Astrocyte (in vitro differentiated cells and primary cell): Measurements from ENCODE around the gene KIF2A. TPM values are rescaled to one million over a fixed set of nuclear protein-coding genes. Genes with fewer than 3 reads are reported as not detected.
A peak's percentile ranks its signal among the peaks of the same experiment; 100 is the strongest.

ENCODE experiments used
- DNase-seq: peaks from one replicate; pipeline ENCODE4 v3.0.0-alpha.2; 2010; ENCODE audit warnings: low read depth
- FAIRE-seq: peaks from 2 replicates; lab custom pipeline; 2011; peaks lifted over from hg19 to GRCh38; lab: Jason Lieb, UNC
- H2AFZ ChIP-seq: 2 replicates; pipeline ENCODE4 v1.6.0; 2012; ENCODE audit warnings: low read depth, low read length, inconsistent platforms
- H3K27ac ChIP-seq: 2 replicates; pipeline ENCODE4 v1.5.1; 2011; ENCODE audit warnings: low read depth, low read length, inconsistent platforms
- H3K27me3 ChIP-seq: 2 replicates; pipeline ENCODE4 v1.6.0; 2011; ENCODE audit warnings: low read length, inconsistent platforms; ENCODE audit not compliant: insufficient read depth
- H3K36me3 ChIP-seq: 2 replicates; pipeline ENCODE4 v1.5.1; 2011; ENCODE audit warnings: low read length, inconsistent platforms; ENCODE audit not compliant: insufficient read depth
- H3K4me1 ChIP-seq: 2 replicates; pipeline ENCODE4 v1.5.1; 2011; ENCODE audit warnings: low read length, inconsistent platforms; ENCODE audit not compliant: insufficient read depth
- H3K4me2 ChIP-seq: 2 replicates; pipeline ENCODE4 v1.6.0; 2012; ENCODE audit warnings: low read length, inconsistent platforms
- H3K4me3 ChIP-seq: 2 replicates; pipeline ENCODE4 v1.5.1; 2011; ENCODE audit warnings: low read depth, mild to moderate bottlenecking, low read length, inconsistent platforms; ENCODE audit not compliant: insufficient read depth
- H3K79me2 ChIP-seq: 2 replicates; pipeline ENCODE4 v1.6.0; 2012; ENCODE audit warnings: mild to moderate bottlenecking, low read length, inconsistent platforms; ENCODE audit not compliant: insufficient read depth
- H3K9ac ChIP-seq: 2 replicates; pipeline ENCODE4 v1.6.0; 2012; ENCODE audit warnings: mild to moderate bottlenecking, low read length, inconsistent platforms
- H3K9me3 ChIP-seq: 2 replicates; pipeline ENCODE4 v1.5.1; 2012; ENCODE audit warnings: low read depth, mild to moderate bottlenecking, low read length, inconsistent platforms; ENCODE audit not compliant: insufficient read depth
- H4K20me1 ChIP-seq: 2 replicates; pipeline ENCODE4 v1.6.0; 2012; ENCODE audit warnings: low read length, inconsistent platforms; ENCODE audit not compliant: insufficient read depth
- H3K27ac Mint-ChIP-seq: one replicate; pipeline ENCODE4 v1.8.0; 2021; ENCODE audit warnings: mild to moderate bottlenecking, mixed read lengths; ENCODE audit not compliant: unreplicated experiment
- H3K27me3 Mint-ChIP-seq: one replicate; pipeline ENCODE4 v1.8.0; 2021; ENCODE audit warnings: low read depth, mixed read lengths; ENCODE audit not compliant: unreplicated experiment
- H3K36me3 Mint-ChIP-seq: one replicate; pipeline ENCODE4 v1.8.0; 2021; ENCODE audit warnings: low read depth, mixed read lengths; ENCODE audit not compliant: unreplicated experiment
- H3K4me1 Mint-ChIP-seq: one replicate; pipeline ENCODE4 v1.8.0; 2021; ENCODE audit warnings: low read depth, mixed read lengths; ENCODE audit not compliant: unreplicated experiment
- H3K4me3 Mint-ChIP-seq: one replicate; pipeline ENCODE4 v1.8.0; 2021; ENCODE audit warnings: mild to moderate bottlenecking, moderate library complexity, mixed read lengths; ENCODE audit not compliant: unreplicated experiment
- H3K9me3 Mint-ChIP-seq: one replicate; pipeline ENCODE4 v1.8.0; 2021; ENCODE audit warnings: mild to moderate bottlenecking, mixed read lengths; ENCODE audit not compliant: unreplicated experiment
- EZH2 ChIP-seq: IDR thresholded peaks from 2 replicates; pipeline ENCODE4 v1.6.1; 2012; ENCODE audit warnings: mild to moderate bottlenecking, low read length, inconsistent platforms; ENCODE audit not compliant: insufficient read depth
- total RNA-seq: library from RNA; stranded (reverse); gene quantifications from 2 replicates; pipeline ENCODE4 v1.2.1, GENCODE V29; 2021
- TF ChIP-seq, protein P1 (sequence below): IDR thresholded peaks from 2 replicates; pipeline ENCODE4 v1.5.1; 2011; ENCODE audit warnings: low read depth, mild to moderate bottlenecking, inconsistent platforms, low read length, moderate library complexity; ENCODE audit not compliant: insufficient read depth

KIF2A gene
- total RNA-seq, 1 donor from 2014 or later = 79.1 TPM

DNA sequence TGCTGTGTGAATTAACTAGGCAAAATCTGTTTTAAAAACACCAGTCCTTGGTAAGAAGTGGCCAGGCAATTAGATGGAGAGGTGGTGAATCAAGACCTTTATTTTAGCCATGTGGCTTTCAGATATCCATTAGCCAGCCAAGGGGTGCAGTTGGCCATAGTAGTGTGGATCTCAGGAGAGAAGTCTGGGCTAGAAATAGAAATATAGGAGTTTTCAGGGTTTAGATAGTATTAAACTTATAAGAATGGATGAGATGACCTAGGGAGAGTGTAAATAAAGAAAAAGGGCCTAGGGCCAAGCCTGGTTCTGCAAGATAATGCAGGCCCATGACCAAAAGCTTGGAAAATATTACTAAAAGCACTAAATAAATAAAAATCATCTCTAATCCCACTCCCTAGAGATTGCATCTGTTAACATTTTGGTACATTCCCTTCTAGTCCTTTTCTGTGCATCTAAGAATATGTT lies 40.3 kb upstream of the KIF2A start:
- Histone ChIP-seq H3K27me3 (no peaks in the 10 kb centered on the region), H3K4me2 (no peak overlapping the region), H3K4me1 (no peaks in the 10 kb centered on the region), H3K36me3 (no peaks in the 10 kb centered on the region), H3K9me3 (no peaks in the 10 kb centered on the region), H3K9ac (no peak overlapping the region), H2AFZ (no peak overlapping the region), H4K20me1 (no peaks in the 10 kb centered on the region), H3K4me3 (no peak overlapping the region), H3K79me2 (no peaks in the 10 kb centered on the region), H3K27ac (no peak overlapping the region)
- Mint-ChIP-seq H3K4me1 (peaks cover 5% of the 10 kb centered on the region), H3K27ac (no peak overlapping the region), H3K4me3 (no peak overlapping the region), H3K27me3 (no peaks in the 10 kb centered on the region), H3K36me3 (no peaks in the 10 kb centered on the region), H3K9me3 (no peaks in the 10 kb centered on the region)
- DNase-seq = no peak
- FAIRE-seq = no peak
- TF ChIP-seq, protein P1, sequence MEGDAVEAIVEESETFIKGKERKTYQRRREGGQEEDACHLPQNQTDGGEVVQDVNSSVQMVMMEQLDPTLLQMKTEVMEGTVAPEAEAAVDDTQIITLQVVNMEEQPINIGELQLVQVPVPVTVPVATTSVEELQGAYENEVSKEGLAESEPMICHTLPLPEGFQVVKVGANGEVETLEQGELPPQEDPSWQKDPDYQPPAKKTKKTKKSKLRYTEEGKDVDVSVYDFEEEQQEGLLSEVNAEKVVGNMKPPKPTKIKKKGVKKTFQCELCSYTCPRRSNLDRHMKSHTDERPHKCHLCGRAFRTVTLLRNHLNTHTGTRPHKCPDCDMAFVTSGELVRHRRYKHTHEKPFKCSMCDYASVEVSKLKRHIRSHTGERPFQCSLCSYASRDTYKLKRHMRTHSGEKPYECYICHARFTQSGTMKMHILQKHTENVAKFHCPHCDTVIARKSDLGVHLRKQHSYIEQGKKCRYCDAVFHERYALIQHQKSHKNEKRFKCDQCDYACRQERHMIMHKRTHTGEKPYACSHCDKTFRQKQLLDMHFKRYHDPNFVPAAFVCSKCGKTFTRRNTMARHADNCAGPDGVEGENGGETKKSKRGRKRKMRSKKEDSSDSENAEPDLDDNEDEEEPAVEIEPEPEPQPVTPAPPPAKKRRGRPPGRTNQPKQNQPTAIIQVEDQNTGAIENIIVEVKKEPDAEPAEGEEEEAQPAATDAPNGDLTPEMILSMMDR = no peak
- TF ChIP-seq EZH2 = no peak

DNA sequence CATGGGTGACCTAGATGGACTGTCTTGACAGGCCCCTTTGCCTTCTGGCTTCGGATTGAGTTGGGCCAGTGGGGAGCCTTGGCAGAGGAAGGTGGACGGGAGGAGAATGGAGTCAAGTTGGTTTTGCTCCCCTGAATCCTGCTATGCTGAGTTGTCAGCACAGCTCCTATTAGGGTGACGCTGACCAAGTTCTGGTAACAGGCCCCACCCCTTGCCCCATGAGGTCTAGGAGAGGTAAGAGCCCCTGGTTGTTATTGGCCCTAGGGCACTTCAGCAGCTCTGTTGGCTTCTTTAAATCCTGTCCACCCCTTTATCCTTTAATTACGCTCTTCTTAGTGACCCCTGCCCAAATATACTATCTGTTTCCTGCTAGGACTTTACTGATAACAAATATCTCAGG lies 39.4 kb upstream of the KIF2A start:
- no peak overlapping the region for H3K4me3 ChIP-seq
- no peaks in the 10 kb centered on the region for H3K79me2 ChIP-seq
- H3K27me3 ChIP-seq = no peaks in the 10 kb centered on the region
- H3K4me1 ChIP-seq = no peaks in the 10 kb centered on the region
- H4K20me1 ChIP-seq = no peaks in the 10 kb centered on the region
- no peak overlapping the region for H3K27ac ChIP-seq
- H2AFZ ChIP-seq = no peak overlapping the region
- Mint-ChIP-seq H3K27ac (no peak overlapping the region), H3K4me3 (no peak overlapping the region), H3K4me1 (peaks cover 5% of the 10 kb centered on the region), H3K9me3 (no peaks in the 10 kb centered on the region), H3K36me3 (no peaks in the 10 kb centered on the region), H3K27me3 (no peaks in the 10 kb centered on the region)
- H3K9ac ChIP-seq = no peak overlapping the region
- H3K36me3 ChIP-seq = no peaks in the 10 kb centered on the region
- no peak for FAIRE-seq
- no peaks in the 10 kb centered on the region for H3K9me3 ChIP-seq
- H3K4me2 ChIP-seq = no peak overlapping the region
- no peak for DNase-seq
- no peak for TF ChIP-seq EZH2
- TF ChIP-seq, protein P1 = no peak

DNA sequence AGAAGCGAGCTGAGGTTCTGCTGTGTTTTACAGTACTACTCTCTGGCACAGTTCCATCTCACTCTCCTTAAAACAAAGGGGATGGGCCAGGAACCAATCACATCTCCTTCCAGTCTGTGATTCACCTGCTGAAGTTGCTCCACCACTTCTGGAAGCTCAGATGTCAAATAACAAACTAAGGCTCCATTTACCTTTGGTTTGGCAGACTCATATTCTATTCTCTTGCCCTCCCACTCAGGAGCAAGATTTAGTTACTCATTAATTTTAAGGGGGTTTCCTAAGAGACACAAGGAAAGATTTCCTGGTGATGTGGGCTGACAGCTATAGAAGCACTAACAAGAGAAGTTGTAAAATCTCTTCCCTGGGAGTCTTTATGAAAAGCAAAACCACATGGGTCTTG lies 37.8 kb upstream of the KIF2A start:
- Mint-ChIP-seq H3K27me3 (no peaks in the 10 kb centered on the region), H3K4me3 (no peak overlapping the region), H3K27ac (no peak overlapping the region), H3K4me1 (peaks cover 5% of the 10 kb centered on the region), H3K9me3 (no peaks in the 10 kb centered on the region), H3K36me3 (no peaks in the 10 kb centered on the region)
- no peak for FAIRE-seq
- TF ChIP-seq, protein P1 = no peak
- no peak for TF ChIP-seq EZH2
- H3K9ac ChIP-seq = no peak overlapping the region
- no peaks in the 10 kb centered on the region for H3K27me3 ChIP-seq
- peak; percentile 30 for DNase-seq
- H3K4me3 ChIP-seq = no peak overlapping the region
- no peak overlapping the region for H3K4me2 ChIP-seq
- no peaks in the 10 kb centered on the region for H4K20me1 ChIP-seq
- H3K4me1 ChIP-seq = no peaks in the 10 kb centered on the region
- H3K9me3 ChIP-seq = no peaks in the 10 kb centered on the region
- H2AFZ ChIP-seq = no peak overlapping the region
- no peak overlapping the region for H3K27ac ChIP-seq
- no peaks in the 10 kb centered on the region for H3K79me2 ChIP-seq
- H3K36me3 ChIP-seq = no peaks in the 10 kb centered on the region
